Measurements from ENCODE around the gene PEG3.

PEG3 gene

DNA sequence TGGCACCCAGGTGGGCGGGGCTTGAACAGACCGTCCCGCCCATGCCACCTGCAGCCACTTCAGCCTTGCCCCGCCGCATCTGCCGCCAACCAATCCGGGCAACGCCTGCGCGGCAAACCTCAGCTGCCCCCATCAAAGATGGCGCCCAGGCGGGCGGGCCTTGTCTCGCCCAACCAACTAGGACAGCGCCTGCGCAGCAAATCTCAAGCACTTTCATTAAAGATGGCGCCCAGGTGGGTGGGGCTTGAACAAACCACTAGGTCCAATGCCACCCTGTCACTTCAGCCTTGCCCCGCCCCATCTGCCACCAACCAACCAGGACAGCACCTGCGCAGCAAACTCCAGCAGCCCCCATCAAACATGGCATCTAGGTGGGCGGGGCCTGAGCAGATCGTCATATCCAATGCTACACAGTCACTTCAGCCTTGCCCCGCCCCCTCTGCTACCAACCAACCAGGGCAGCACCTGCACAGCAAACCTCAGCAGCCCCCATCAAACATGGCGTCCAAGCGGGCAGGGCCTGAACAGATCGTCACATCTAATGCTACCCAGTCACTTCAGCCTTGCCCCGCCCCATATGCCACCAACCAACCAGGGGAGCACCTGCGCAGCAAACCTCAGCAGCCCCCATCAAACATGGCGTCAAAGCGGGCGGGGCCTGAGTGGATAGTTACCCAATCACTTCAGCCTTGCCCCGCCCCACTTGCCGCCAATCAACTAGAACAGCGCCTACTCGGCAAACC, 1.4 kb downstream of the PEG3 start:
- DNase-seq, result no peak

DNA sequence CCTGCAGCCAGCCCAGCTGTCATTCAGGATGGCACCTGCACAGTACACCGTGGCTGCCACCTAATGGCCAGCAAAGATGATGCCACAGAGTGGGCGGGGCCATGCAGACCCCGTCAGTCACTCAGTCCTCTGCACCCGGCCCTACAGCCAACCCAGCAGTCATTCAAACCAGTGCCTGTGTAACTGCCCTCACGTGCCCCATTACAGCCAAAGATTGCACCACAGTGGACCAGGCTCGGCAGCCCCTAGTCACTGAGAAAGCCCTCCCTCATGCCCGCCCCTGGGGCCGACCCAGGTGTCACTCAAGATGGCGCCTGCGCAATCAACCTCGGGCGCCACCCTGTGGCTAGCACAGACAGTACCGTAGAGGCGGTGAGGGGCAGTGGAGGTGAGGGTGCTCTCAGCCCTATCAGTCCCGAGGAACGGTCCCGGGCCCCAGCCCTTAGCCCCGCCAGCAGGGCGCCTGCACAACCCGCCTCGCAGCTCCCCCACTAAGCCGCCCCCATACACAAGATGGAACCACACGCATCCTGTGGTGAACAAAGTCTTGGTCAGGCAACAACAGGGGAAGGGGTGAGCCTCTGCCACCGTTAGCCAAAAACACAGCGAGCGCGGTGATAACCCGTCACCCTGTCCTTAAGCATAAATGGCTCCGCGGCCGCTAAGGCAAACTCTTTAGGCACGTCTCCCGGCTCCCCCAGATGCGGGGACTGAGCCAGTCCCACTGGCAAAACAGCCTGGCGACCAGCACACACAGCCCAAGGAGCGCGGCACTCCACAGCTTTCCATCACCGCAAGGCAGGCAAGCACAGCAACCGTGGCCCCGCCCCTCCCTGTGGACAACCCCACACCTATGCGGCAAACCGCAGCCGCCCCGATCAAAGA, 2.3 kb downstream of the PEG3 start:
- DNase-seq, result no peak

DNA sequence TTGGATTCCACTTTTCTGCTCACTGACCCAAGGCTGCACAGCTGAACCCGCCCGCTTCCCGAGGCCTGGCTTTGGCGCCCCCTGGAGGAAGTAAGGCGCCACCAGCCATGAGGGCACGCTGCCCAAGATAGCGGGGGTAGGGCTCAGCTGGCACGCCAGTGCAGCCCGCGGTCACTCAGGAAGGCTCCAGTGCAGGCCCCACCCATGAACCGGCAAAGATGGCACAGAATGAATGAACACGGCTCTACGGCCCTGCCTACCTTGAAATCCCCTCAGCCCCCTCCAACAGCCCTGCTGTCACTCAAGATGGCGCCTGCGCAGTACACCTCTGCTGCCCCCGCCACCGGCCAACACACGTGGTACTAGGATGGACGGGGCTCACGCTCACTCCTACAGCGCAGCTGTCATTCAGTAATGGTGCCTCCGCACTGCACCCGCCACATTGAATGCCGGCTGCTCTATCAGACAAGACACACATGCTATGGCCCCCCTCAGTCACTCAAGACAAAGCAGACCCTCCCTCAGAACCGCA, 3.0 kb downstream of the PEG3 start:
- no peak for DNase-seq

DNA sequence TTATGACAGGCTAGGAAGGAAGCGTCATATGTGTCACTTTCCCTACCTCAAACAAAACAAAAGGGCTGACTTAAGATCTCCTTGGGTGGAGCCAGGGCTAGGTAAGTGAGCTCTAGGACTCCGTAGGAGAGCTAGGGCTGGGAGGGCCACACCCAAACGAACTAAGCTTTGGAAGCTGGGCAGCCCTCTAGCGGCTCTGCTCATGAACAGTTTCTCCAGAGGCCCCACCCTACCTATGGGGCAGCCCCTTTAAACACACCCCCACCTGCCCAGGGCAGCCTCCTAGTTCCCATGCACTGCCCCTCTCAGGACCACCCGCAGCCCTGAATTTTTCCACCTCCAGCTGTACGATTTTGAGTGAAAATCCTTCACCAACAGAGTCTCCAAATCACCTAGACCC, 3.5 kb downstream of the PEG3 start:
- DNase-seq, result no peak

DNA sequence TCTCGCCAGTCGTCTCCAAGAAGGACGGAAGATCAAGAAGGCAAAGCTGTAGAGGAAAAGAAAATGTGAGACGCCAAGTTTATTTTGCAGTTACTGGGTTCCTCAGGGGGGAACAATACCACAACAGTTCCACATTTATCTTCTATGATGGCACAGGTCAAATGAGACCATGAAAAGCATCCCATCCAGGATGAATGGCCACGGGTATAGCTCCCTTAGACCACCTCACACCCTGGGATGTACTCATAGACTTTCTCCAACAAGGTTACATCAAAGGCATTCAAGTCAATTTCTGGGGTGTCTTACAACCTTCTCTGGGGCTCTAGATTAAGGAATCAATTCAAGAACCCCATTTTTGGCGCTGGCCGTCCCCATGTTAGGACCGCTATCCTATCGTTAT, 4.5 kb downstream of the PEG3 start:
- DNase-seq, result no peak

DNA sequence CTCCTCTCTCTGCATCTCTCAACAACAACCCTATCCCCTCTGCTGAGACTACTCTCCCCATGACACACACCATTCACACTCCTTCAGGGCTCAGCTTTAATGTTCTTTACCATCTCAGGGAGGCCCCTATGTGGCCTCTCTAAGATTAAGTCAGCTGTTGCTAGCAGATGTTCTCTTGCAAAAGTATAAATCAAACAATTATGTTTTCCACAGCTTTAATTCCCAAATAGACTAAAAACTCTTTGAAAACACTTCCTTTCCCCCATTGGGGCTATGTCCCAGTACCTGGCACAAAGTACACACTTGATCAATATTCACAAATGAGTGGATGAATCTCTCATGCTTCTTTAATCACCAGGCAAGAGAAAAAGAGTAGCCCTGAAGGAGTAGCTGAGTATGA, 5.1 kb downstream of the PEG3 start:
- no peak for DNase-seq

DNA sequence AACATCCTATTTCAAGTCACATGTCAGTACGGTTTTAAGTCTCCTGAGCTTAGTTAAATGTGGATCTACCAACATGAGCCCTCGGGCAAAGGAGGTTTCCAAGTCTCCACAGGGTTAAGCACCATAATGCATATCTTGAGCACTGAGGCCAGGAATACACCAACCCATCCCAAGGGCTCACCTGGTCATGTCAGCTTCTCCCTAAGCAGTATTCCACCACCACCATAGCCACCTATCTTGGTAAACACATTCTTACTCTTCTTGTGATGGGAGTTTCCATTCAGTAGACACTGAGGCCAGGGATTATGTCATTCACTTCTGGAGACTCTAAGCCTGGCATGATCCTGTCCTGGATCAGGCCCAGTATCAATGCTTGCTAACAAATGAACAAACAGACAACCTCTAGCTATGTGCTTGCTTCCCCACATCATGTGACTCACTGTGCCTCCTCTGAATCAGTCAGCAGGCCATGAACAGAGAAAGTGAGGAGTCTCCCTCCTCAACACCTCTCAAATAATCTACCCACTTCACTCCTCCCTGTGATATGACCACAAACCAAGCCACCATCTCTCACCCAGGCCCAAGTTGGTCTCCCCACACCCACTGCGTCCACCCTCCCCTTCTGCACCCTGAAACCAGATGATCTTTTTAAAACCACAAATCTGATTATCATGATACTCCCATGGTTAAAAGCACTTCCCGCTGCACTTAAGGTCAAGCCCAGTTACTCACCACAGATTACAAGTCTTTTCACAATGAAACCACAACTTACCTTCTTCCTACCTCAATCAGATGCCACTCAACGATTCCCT, 5.8 kb downstream of the PEG3 start:
- DNase-seq, result no peak

DNA sequence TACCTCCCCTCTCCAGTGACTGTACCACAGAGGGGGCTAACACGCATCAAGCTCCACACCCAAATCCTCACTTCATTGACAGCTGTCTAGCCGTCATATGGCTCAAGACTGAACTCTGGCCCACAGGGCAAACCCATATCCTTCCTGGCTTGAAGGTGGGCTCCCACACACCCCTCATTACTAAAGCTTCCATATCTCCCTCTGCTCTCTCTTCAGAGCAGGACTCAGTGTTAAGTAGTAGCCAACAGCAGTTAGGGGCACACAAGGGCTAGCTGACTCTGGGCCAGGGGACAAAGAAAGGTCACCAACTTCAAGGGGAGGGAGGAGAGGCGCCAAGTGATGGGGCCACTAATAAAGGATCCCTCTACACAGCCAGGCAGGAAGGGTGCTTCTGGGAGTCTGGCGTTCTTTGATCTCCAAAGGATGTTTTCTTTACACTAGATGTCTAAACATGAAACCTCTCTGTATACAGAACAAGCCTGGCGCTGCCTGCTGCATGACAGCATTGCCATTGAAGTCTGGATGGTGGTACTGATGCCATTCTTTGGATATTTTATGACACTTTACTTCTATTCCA, 8.1 kb downstream of the PEG3 start:
- no peak for DNase-seq

DNA sequence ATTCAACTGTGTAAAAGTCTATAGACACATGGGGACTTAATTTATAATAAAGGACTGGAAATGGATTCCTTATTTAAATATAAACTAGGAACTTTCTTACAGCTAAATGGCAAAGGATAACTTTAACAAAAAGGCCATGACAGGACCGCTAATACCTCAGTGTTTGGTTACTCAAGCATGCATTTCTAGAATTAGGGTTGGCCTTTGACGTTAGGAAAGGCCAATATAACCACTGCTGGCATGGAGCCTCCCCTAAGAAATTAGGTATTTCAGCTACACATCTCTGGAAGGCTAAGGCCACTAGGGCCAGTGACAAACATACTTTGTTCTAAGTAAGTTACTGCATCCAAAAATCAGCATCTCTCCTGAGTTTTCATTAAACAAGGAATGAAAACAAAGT, 9.3 kb downstream of the PEG3 start:
- DNase-seq, result no peak

DNA sequence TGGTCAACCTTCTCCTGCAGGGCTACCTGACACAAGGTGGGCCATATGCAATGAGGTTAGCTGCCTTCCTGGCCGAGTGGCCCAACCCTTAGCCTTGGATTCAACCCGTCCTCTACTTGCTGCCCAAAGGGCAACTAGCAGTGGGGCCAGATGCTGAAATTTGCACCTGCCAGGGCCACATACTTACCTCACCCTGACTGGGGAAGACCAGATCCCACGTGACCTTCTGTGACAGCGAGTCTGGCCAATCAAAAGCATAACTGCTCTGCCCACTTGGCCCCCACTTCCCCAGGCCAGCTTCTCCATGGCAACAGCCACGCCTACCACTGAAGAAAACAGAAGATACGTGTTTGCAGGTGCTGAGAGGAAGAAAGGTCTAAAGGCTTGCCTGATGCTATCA, 10.9 kb downstream of the PEG3 start:
- DNase-seq, result no peak

DNA sequence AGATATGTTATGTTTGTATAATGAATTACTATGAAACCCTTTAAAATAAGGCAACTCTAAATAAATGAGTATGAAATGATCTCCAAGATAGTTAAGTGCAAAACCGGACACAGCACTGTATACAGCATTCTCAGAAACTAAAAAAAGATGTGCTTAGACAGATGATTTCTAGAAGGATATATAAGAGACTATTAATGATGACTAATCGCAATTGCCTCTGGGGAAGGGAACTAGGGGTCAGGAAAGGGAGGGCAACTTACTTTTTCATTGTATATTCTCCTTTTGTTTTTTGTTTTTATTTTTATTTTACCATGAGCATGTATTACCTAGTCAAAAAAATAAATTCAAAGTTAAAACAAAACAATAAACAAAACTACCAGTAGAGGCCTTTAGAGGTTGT, 12.8 kb downstream of the PEG3 start:
- DNase-seq, result no peak

DNA sequence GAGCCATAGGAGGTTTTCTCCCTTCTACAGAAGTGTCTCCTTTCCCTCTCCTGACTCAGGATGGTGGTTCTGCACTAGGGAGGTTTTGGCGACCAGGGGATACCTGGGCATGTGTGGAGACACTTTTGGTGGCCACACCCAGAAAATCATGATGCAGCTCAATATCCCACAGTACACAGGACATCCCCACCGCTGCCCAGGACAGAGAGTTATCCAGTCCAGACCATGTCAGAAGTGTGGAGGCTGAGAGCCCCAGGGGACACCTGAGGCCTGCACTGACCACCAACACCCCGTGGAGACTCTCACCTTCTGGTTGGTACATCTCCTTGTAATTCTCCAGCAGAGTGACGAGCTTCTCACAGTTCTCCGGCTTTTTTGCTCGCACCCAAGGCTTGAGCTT, 16.6 kb downstream of the PEG3 start:
- DNase-seq, result no peak

DNA sequence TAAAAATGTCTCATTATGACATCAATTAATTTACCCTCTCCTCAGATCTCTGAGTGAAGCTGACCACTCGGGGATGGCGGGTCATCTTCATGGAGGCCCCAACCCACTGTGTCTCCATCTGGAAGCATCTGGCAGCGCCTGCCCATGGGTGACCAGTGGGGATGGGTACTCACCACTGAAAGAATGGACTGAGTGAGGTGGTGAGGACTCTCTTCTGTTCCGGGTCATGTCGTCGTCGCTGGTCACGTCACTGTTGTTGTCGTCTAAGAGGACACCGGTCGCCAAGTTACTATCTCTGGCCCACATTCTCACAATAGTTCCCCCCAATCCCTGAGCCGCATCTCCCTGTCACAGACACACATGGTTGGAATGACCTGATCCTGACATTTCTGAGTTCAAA, 17.1 kb downstream of the PEG3 start:
- no peak for DNase-seq

DNA sequence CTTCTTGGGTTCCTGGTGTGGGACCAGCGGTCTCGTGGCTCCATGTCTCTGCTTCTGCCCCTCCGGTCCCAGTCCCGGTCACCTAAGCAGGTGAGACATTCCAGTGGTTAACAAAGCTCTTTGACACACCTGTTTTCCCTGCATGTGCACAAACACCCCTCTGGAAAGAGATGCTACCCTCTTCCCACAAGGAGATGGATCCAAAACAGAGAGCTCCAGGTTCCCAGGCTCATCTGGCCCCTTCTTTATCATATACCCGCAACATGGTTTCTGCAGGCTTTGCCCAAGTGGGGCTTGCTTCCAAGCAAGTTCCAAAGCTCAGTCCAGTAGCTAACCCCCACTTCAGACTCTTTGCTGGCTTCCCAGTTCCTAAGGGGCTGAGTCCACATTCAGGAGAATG, 17.8 kb downstream of the PEG3 start:
- no peak for DNase-seq

DNA sequence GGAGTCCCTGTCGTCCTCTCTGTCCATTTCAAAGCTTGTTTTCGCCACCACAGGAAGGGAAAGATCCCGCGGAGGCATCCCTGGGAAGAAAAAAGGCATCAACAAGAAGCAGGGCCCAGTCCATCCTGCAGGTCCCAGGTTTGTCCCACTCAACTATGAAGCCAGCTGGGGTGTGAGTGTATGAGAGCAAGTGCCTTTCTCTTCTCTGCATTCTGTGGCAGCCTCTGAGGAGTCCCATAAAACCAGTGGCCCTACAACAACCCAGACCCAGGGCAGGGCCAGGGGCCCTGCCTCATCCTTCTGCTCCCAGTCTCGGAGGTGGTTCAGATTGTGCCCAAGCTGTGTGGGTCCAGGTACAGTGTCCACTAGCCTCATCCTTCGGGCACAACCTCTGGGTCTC, 18.9 kb downstream of the PEG3 start:
- no peak for DNase-seq

DNA sequence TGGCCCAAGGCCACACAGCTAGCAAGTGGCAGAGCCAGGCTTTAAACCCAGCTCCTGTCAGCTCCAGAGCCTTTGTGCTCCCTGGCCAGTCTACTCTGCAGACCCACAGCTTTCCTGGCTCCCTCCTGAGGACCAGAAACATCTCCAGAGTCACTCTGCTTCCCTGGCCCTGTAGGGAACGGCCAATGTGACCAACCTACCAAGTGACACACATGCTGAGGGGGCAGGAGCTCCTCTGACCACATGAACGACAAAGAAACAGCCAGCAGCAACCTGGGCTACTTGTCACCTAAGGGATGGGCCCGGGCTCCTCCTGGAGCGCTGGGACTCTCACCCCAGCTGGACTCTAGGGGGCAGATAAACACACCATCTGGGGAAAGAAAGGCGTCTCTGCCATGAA, 19.3 kb downstream of the PEG3 start:
- DNase-seq, result no peak

DNA sequence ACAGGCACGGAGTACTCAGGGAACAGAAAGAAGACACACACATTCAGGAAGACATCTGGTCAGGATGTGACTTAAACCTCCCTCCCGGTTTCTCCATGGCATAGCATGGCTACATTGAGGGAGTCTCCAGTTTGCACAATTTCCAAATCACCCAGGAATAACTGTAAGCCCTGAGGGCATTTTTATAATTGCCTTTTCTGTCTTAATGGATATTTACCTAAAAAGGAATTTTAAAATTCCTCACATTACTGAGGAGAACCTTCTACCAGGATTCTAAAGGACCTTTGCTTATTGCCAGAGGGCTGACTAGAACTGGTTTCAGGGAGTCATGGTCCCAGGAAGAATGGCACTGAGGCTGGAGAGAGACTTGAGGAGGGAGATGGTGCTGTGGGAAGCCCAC, 21.4 kb downstream of the PEG3 start:
- DNase-seq, result no peak

DNA sequence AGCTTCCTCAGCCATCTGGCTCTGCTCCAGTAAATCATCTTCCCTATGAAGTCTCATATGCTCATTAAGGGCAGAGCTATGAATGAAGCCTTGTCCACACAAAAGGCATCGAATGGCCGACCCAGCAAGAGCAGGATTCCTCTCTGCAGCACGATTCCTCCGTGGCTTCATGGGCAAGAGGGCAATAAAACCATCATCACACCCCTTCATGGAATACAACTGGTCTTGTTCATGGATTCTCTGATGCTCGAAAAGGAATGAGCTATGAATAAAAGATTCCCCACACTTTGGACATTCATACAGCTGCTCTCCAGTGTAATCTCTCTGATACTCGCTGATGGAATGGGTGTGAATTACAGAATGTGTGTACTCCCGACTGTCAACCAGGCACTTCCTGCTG, 25.9 kb downstream of the PEG3 start:
- no peak for DNase-seq

DNA sequence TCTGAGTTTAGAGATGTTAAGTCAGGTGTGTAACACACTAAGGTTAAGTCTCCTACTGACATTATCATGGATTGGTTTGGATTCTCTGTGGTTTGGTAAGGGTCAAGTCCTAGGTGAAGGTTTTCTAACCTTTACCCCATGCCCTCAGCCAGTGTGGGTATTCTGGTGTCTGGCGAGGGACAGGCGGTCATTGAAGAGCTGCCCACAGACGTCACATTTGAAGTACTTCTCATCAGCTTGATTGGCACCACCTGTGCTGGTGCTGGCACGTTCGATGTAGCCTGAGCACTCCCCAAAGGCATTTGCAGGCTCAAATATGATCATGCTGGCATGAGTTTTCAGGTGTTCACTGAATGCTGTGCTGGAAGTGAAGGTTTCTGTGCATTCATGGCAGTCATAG, 27.0 kb downstream of the PEG3 start:
- DNase-seq, result no peak

DNA sequence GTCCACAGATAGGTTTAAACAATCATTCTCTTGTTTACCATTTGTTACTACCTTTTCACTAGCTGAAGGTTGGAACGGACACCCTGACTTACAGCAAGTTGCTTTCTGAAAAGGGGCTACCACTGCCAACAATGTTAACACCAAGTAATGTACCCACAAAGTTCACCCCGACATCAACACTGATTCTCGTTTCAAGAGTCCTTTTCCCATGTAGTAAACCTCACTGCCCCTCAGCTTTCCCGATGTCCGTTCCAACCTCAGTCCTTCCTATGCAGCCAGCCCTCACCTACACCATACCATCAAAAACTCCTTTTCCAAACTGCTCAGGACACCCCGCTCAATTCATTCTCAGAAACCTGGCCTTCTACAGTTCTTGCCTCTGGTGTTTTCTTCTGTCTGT, 29.0 kb downstream of the PEG3 start:
- DNase-seq, result no peak

DNA sequence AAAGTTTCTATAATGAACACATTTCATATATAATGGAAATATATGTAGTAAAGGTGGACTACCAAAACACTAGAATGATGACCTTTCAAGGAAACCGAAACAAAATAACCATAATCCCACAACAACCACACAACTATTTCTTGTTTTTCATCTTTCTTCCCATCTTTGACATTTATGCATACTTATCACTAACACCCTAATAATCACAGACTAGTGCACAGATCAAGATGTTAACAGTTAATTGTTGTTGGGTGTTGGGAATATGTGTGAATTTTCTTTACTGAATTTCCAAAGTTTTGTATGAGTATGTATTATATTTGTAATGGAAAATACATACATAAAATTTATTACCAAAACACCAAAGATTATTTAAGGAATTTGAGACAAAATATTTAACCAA, 30.3 kb downstream of the PEG3 start:
- no peak for DNase-seq

DNA sequence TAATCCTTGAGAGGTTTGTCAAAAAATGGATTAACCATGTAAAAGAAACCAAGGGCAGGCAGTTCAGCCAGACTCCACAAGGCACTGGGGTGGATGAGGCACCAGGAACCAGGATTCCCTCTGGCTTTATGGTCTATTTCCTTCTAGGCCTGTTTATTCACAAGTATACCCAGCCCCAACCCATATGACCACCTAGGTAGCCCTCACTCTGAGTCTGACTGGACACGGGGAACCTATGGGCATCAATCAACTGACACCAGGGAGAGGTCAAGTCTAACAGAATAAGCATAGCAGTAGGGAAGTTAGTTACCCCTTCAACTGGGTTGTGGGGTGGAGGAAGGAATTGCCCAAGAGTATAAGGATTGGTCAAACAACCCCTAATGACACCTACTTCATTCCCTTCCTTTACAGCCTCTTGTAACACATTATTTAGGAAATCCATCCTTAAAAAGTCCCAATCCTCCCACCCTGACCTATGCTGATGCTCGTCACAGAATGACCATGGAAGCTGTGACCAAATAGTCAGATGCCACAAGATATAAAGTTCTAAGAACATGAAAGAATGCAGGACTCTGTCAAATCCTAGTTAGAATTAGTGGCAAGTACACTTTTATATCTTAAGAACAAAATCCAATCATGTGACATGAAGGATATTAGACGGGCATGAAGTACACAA, 31.7 kb downstream of the PEG3 start:
- DNase-seq, result no peak
